CD4-positive, alpha-beta T cell treated with Interleukin-6 at 100 ng/mL for 8 hours (primary cell): Measurements from ENCODE around the gene CAPSL.
A peak's percentile ranks its signal among the peaks of the same experiment; 100 is the strongest.
"Not testable (repeated sequence)": the region's sequence is repeated elsewhere in the genome, so short reads cannot be mapped to it uniquely, and the experiment has no call there.

Experiments used
- DNase-seq: peaks from one replicate; pipeline ENCODE4 v3.0.0-alpha.2; 2020; ENCODE audit warnings: mixed read lengths, low spot score

The CAPSL gene

DNA sequence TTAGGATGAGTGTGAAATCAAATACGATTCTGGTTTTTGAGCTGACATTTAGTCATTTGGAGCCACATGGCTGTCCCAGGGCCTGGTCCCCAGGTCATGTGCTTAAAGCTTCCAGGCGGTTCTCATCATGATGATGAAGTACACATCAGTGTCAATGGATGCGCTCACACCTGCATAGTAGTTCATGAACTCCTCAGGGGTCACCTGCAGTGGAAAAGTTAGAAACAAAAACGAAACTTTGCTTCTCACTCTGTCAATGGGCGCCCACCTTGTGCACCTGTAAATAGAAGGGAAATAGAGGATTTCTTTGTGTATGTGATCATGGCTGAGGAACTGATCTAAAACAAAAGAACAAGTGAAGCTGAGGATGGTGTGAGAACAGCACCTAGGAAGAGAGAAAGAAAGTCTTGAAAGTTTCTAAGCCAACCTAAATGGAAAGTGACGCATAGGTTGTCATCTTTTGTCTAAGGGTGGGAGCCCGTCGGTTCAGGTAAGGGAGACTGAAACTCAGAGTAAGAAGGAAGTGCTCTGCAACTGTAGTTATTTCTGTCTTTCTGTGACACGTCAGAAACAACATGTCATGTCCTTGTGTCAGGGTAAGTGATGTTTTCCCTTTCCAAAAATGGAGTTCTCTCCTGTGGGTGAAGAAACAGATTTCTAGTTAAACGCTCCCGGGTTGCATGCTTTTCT, 33.8 kb downstream of the CAPSL start:
- DNase-seq: no peak

DNA sequence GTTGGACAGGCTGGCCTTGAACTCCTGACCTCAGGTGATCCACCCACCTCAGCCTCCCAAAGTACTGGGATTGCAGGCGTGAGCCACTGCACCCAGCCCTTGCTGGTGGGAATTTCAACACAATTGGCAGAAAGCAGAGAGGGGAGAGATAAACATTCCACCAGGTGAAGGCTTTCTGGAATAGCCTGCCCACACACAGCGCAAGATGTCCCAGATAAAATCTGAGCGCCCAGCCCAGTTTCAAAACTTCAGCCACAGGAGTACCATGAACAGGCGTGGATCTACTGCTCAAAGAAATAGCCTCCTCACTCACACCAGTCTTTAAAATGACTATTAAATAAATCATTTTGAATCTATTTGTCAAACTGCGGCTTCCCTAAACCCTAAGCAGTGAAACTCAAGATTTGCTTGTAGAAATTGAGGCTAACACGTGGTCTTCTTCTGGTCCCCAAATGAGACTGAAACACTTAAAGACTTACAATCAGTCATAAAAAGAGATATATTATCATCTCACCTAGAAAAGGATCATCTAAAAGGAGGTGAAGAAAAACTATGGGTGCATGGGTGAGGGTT, 34.7 kb downstream of the CAPSL start:
- DNase-seq: no peak

DNA sequence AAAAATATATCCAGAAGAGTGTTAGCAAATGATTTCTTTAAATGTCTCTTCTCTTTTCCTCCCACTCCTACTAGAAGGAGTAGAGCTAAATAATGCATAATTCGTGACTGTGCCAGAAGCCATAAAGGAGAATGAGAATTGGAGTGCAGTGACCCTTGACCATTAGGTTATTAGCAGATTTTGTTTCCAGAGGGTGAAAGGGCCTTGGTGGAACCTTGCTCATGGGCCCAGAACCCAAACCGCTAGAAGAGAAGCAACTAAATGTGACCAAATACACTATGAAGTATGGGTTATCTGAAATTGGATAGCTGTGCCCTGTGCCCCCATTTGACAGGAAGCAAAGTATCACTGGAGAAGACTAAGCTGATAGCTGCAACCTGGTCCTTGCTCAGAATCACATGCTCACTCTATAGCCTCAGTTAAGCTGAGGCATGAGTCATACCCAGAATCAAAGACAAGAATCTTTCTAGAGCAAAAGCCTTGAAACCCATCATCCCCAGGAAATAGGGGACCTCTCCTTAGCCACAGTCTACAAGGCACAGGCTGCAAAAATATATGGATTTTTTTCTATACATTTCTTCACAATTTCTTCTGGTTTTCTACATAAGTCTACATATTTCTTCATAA, 36.3 kb downstream of the CAPSL start:
- peak; percentile 50 for DNase-seq

DNA sequence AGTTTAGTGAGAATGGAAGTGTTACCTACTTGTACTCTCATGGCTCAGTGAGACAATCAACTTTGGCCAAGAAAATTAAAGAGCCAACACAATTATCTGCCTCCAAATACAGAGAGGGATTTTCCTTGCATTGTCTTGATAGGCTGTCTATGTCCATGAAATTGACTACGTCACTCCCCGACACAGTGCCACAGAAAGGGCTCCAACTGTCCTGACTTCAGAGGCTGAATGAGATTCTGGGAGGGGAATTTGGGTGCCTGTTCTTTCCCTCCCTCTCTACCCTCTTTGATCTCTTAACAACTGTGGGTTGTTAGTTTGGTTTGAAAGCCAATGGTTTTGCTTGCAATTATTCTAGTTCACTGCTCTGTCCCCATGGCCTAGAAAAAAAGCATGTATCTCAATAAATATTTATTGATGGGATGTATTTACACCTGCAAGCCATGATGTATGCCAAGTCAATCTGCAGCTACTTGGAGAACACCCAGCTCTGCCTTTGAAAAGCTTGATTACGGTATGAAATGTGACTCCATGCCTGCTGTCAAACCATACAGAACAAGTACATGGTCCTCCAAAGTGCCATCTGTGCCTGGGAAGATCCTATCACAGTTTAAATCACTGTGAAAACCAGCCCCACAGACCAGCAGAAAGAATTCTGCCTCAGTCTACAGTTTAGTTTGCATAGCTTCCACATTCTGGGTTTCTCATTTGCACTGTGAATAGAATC, 37.3 kb downstream of the CAPSL start:
- no peak for DNase-seq

DNA sequence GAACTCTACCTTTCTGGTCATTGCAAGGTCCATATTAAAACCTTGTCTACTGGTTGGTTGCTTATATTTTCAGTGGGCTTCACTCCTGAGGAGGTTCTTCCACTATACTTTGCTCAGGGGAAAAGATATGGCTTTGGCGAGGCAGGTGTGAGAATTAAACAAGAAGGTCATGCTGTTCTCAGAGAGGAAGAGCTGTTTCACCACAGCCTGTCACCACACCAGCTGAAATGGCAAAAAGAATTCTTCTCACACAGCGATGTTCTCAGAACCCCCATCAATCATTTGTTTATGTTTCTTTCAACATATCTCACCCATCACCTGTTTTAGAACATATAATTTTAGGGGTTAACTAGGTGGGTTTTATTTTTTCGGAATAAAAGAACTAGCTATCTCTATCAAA, 38.6 kb downstream of the CAPSL start:
- no peak for DNase-seq

DNA sequence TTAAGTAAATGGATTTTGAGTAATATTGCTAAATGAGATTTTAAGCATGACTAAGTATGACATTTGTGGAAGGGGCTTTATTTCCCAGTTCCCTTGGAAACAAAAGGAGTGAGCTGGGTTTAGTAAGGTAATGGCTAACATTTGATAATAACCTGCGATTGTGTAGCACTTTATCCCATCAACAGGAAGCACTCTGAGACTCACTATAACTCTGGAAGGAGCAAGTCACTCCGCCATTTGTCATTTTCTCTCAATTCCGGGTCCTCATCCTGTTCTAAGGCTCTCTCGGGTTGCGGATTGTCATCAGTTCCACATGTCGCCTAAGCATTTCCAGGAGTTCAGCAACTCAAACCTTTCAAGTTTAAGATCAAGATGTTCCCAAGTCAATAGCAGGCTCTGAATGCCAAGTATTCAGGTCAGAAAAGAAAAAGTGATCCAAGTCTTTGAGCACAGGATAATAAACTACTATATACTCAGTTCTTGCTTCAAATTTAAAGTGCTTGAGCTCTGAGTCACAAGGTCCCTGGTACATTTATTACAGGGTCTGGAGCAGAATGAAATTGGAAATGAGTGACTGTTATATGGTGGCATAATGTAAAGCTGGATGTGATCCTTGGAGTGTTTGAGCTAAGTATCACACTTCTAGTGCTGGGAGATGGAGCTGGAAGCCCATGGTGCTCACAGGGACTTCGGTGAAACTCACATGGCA, 39.3 kb downstream of the CAPSL start:
- DNase-seq: no peak

DNA sequence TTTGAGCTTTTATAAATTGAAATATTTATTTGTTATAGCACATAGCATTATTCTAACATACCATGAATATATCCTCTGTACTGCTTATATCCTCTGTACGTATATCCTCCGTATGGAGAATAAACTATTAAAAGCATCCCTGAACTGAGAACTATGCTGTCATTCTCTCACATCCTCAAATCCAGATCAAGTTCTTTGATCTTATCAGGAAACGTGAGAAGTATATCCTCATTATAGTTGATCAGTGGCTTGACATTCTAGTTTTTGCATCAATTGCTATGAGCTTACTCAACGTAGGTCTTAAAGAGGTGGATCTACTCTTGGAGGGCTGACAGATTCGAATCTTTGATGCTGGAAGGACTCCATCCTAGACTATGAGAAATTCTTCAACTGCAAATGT, 44.3 kb downstream of the CAPSL start:
- DNase-seq: no peak

DNA sequence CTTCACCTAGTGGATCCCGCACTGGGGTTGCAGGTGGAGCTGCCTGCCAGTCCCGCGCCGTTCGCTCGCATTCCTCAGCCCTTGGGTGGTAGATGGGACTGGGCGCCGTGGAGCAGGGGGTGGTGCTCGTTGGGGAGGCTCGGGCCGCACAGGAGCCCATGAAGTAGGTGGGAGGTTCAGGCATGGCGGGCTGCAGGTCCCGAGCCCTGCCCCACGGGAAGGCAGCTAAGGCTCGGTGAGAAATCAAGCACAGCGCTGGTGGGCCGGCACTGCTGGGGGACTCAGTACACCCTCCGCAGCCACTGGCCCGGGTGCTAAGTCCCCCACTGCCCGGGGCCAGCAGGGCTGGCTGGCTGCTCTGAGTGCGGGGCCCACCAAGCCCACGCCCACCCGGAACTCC, 45.6 kb downstream of the CAPSL start:
- not testable (repeated sequence) for DNase-seq

DNA sequence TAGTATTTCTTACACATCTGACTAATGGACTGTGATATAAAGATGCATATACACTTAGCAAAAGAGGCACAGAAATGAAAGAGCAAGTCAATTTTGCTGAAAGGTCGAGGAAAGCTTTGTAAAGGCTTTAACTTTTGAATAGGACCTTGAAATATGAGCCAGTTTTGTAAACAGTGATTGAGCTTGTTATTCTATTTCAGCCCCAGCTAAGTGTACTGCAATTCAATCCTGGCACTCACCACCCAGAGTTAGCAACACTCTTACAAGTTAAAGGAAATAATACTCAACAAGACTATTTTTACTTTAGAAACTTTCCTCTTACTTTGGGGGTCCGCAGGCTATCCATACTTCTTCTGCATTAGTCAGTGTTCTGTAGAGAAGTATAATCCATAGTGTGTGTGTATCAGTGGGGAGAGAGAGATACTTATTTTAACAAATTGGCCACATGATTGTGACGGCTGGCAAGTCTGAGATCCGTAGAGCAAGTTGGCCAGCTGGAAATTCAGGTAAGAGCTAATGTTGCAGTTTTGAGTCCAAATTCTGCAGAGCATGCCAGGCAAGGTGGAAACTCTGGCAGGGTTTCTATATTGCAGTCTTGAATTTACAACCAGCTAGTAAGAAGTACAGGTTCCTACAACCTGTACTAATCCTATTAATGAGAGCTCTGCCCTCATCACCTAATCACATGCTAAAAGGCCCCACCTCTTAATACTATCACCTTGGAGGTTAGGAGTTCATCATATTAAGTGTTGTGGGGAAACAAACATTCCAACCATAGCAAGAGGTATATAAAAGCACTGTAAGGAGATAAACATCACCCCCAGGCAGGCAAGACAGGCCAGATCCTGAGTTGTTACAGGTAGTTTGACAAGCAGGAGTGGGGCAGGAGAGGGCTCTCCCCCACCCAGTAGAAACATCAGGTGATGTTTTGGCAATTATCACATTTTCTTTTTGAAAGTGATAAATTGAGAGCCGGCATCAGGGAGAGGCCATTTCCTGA, 48.1 kb downstream of the CAPSL start:
- DNase-seq: no peak

DNA sequence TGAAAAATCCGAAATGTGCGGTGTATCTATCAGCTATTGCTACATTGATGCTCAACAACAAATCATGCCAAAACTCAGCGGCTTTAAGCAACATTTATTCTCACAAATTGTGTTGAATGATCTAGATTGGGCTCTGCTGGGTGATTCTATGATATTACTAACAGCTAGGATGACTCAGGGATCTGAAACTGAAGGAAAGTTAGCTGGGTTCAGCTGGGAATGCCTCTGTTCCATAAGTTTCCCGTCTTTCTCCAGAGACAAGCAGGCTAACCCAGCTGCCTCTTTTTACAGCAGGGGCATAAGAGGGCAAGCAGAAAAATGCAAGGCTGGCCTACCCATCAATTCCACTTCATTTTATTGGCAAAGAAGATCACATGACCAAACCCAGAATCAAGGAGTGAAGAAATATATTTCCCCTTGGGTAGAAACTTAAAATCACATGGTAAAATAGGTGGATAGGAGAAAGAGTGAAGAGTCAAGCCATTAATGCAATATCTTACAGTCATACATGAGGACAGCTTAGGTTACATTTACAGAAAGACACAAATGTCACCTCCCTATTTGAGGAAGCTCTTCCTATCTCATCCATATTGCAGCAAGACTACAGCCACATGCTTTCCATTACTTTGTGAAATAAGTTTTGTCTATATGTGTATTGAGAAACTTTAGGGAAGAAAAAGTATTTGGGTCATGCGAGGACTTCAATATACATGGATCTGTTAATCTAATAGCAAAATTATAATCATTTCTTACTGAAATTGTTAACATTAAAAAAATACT, 50.9 kb downstream of the CAPSL start:
- DNase-seq: no peak

DNA sequence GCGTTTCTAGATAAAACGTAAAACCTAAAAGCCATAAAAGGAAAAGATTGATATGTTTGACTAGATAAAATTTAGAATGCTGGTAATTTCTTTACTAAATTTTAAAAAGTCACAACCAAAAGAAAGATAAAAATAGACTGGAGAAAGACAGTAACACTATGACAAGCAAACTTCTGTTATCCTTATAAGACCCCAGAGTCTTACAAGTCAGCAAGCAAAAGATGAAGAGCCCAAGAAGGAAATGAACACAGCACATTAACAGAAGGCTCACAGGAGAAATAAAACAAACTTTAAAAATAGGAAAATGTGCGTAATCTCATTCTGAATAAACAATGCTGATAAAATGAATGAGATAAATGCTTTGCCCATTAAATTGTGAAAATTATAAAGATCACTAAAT, 52.0 kb downstream of the CAPSL start:
- no peak for DNase-seq

DNA sequence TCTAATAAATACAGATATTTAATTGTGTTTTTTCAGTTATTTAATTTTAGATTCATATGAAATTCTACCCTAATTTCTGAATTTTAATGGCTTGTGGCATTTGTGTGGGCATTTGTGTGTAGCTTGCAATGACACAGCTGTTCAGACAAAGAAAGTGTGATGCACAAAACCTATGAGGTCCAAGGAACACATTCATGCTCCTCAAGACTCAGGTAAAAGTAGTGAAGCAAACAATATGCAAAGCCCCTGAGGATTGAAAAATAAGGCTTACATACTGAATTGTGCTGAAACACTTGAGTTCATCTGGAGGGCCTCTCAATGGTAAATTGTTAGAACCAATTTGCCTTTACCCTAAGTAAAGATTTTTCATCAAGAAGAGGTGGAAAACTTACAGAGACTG, 53.6 kb downstream of the CAPSL start:
- no peak for DNase-seq

DNA sequence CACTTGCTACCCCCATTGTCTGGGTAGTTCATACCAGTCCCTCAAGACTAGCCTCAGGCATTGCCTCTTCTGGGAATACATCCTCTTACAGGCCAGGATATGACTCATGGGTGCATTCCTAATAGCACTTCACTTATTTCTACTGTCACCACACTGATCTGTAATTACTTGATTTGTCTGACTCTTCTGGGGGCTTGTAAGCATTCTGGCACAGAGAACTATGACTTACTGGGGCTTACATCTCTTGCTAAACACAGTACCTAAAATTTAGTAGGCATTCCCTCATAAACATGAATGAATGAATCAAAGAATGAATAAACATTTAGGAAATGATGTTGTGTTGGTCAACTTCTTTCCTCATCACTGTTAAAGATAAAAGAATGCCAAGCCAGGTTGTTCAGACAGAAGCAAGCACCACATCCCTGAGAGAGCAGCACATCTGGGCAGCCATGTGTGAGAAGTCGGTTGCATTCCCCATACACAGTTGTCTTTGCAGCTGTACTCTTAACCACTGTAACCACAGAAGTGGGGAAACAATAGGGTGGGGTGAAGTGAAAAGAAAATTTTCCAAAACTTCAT, 54.1 kb downstream of the CAPSL start:
- no peak for DNase-seq

DNA sequence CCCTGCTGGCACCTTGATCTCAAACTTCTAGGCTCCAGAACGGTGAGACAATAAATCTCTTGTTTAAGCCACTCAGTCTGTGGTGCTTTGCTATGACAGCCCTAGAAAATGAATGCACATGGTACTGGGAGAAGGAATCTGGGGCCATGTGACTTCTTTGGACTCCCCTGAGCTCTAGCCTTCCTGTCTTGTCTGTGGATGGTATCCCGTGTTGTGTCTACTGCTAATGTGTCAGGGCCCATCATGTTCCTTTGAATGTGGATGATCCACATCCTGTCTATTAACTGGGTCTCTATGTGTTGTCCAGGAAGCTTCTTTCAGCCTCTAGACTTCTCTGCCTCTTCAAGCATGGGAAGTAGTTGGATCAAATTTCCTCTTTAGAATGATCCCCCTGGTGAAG, 56.7 kb downstream of the CAPSL start:
- no peak for DNase-seq

DNA sequence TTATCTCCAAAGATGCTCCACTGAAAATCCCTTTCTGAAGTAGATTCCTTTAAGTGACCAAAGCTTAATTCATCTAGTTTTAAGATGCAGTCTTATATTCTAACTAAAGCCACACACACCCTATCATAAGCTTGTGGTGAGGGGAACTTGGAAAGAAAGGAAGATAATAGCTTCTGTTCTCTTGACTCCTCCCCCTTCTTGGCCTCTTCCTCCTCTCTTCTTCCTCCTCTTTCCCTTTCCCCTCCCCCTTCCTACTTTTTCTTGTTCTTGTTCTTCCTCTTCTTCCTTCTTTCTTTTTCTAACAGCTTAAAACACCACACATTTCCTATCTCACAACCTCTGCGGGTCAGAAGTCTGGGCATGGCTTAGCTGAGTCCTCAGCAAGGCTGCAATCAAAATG, 58.3 kb downstream of the CAPSL start:
- no peak for DNase-seq

DNA sequence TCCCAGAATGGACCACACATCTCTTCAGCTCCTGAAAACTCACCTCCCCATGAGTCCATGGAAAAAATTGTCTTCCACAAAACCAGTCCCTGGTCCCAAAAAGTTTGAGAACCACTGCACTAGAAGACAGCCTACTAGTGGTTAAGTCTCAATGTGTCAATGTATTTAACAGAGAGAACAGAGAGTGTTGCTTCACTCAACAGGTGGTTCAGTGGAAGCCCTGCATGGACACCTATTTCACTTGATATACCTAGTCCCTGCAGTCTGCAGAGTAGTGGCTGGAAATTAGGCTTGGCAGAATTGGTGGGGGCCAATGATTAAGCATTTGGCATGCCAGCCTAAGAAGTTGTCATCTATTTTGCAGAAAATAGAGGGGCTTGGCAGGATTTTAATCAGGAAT, 58.8 kb downstream of the CAPSL start:
- DNase-seq: no peak

DNA sequence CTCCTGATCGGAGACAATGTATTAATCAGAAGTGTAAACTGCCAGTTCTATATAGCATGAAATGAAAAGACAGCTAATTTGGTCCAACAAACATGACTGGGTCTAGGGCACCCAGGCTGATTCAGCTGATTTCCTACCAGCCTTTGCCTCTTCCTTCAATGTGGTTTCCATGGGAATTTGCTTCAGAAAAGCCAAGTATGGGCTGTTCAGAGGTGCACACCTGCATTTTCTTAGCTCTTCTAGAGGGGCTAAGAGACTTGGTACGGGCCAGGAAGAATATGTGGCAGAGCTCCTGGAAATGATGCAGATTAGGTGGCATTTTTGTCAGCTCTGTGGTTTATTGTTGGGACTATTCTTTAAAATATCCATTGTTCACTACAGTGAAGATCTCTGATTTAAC, 59.3 kb downstream of the CAPSL start:
- no peak for DNase-seq

DNA sequence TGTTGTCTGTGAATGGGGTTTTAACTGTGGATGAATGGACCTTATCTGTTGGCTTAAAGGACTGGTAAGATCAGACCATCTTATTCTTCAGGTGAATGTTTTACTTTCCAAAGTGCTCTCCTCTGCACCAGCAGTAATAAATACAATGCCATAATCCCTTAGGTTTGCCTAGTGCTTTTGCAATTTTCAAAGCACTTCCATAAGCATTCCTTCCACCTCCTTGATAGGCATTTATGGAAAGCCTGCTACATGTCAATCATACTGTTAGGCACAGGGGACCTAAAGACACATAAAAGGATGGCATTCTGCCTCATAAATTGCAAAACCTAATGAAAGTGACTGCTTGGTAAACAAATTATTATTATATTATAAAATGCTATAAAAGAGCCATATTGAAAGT, 60.3 kb downstream of the CAPSL start:
- no peak for DNase-seq

DNA sequence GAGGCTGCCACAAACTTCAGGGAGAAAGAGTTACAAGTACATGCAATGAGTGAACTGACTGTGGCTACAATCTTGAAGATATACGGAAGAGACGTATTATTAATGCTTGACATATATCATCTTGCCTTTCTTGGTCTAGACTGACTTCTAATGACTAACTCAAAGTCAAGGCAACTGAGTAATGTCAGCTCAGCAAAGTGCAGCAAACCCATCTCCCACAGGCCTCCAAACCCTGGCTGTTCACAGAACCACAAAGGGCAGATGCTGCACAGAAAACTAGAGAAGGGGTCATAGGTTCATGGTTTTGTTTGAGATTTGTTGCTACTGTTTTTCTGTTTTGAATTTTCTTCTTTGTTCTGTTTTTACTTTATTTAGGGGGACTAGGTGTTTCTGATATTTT, 60.8 kb downstream of the CAPSL start:
- DNase-seq: no peak

DNA sequence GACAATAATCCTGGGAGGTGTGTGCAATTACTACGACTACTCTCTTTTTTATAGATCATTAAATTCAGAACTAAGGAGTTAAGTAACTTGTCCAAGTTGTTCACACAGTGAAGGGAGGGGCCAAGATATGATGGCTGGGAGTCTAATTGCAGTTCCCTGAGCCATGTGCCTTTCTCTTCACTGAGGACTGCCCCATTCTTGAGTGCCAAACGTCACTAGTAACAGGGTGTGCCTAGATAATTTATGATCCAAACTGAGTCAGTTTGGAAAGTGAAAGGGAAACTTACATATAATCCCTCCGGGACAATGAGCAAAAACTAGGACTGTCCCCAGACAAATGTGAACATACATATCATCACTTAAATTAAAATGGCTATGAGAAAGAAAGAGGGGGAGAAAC, 61.5 kb downstream of the CAPSL start:
- DNase-seq: no peak
